GM08714 (cell line): Measurements from ENCODE around the gene BMP2.

Experiments
- H3K4me3 ChIP-seq: fragments of 200-500 bp; sonication (Bioruptor generic); 2 replicates; pipeline ENCODE4 v1.5.1; 2014; ENCODE audit warnings: mild to moderate bottlenecking, low read length, inconsistent platforms
- ZNF274 ChIP-seq: IDR thresholded peaks from 2 replicates; pipeline ENCODE4 v1.6.1; 2012; ENCODE audit warnings: mild to moderate bottlenecking, low read depth, low read length

BMP2 gene

DNA sequence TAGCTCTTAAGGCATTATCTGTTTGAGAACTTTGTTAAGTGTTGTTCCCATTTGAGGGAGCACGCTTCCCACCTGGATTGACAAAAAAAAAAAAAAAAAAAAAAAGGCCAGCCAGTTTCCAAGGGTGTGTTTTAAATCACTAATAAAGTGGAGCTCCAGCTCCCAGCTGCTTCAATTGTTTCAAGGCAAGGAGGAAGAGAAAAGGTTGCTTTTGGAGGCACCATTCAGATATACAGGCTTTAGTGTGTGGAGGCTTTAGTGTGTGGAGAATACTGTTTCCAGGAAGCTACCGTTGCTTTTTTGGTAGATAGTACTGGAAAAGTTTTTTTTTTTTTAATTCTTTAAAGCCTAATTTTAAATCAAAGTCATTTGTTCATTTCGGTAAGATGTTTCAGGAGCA is 17.3 kb downstream of the BMP2 start:
- H3K4me3 ChIP-seq: no peak overlapping the region
- TF ChIP-seq ZNF274: no peak

DNA sequence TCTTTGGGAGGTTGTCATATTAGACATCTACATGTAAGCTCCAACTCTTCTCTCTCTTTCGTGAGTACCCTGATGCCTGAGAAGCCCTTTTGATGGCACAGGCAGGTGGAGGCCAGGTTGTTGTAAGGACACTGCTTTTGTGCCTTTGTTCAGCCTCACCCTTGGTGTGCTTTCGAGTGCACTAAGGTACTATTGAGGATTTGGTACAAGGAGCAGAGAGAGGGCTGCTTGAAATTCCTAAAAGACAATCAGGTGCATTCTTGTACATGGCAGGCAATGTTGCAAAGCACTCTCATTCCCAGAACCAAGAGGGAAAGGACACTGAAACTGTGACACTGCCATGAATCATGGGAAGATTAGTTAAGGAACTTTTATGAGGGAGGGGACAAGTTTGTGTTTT is 19.1 kb downstream of the BMP2 start:
- no peak overlapping the region for H3K4me3 ChIP-seq
- no peak for TF ChIP-seq ZNF274

DNA sequence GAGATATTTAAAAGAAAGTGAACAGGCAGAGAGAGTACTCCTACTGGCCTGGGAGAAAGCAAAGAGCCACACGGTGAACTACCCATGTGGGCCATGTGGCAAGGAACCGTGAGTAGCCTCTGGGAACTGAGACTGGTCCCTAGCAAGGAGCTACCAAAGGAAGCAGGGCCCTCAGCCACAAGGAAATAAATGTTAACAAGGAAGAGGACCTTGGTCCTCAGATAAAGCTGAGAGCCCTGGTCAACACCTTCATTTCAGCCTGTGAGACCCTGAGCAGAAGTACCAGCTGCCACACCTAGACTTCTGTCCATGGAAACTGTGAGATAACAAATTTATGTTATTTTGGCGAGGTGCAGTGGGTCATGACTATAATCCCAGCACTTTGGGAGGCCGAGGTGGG is 25.3 kb downstream of the BMP2 start:
- TF ChIP-seq ZNF274: no peak
- H3K4me3 ChIP-seq: no peak overlapping the region

DNA sequence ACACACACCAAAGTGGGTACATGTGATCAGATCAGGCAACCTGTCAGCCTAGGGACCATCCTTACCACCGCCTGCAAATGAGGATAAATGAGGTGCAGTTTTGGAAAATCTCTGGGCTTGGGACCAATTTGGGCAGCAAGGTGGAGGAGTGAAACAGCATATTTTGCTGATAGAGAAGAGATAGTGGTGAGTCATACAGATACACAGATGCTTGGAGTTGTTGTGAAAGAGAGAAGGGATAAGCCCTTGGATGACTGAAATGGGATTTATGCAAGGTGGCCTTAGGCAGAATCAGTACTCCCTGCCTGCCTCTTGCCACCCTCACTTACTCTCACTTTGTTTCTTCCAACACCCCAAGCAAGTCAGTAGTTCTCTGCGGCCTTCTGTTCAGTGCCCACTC is 34.7 kb downstream of the BMP2 start:
- TF ChIP-seq ZNF274: no peak
- H3K4me3 ChIP-seq: no peak overlapping the region

DNA sequence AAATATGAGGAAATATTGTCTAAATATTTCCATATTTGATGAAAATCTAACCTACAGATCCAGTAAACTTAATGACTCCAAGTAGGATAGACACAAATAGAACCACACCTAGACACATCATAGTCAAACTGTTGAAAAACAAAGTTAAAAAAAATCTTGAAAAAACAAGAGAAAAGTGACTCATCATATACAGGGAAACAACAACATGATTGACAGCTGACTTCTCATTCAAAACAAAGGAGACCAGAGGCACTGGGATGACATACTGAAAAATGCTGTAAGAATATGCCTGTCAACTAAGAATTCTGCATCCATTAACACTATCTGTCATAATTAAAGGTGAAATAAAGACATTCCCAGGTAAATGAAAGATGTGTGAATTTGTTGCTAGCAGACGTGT is 38.8 kb downstream of the BMP2 start:
- no peak overlapping the region for H3K4me3 ChIP-seq
- no peak for TF ChIP-seq ZNF274

DNA sequence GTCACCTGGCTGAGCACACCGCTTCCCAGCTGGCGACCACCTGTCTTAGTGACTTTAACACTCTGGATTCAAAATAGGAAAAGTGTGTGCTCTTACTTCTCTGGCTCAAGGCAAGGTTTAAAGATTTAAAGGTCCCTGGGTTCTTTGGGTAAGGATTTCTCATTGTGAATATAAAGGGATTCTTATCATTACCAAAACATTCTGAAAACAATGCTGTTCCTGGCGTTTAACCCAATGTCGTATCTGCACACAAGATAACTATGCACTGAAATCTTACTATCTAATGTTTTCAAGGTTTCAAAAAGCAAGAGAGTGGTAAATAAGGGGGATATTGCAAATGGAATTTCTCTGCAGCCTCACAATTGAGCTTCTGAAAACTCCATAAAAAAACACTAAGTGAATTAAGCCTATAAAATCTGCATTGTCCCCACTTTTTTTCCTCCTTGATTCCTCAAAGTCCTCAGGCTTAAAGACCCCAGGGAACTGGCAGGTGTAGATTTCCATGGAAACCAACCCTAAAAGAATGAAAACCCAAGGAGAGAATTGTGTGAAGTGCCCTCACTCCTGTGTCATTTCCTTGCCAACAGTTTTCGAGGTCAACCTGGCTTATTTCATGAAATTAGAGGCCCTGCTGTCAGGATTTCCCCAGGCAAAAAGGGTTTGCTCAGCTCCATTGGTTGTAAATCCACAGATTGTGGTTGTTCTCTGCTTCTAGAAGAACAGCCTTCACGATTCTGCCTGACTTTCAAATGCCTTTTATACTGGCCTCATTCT is 44.0 kb downstream of the BMP2 start:
- no peak overlapping the region for H3K4me3 ChIP-seq
- TF ChIP-seq ZNF274: no peak

DNA sequence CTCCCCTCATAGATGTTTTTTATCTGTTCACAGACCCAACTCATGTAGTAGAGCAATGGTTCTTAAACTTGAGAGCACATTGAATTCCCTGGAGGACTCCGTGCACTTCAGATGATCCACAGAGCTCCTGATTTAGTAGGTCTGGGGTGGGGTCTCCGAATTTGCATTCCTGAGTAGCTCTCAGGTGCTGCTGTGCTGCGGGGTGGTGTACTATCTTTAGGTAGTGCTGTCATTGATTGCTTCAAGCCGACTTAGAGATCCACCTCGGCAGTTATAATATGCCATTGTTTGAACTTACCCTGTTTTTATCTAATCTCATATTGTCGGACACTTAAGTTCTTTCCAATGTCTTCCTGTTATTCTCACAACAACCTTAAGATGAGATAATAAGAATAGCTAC is 45.0 kb downstream of the BMP2 start:
- H3K4me3 ChIP-seq: no peak overlapping the region
- no peak for TF ChIP-seq ZNF274

DNA sequence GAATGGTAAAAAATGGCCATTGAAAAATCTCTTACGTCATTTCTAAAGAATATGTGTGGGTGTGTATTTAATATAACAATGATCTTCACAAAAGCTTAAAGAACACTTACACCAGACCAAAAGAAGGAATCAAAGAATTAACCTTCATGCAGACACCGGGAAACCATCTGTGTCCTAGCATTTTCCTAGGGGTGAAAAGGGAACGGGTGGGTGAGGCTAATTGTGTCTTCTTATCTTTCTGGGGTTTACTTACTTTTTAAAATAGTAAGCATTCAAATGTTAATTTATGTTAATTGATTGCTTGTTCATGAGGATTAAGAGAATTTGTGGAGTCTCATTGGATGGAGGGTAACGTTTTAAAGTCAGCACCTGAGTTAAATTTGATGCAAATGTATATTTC is 47.5 kb downstream of the BMP2 start:
- H3K4me3 ChIP-seq: no peak overlapping the region
- no peak for TF ChIP-seq ZNF274

DNA sequence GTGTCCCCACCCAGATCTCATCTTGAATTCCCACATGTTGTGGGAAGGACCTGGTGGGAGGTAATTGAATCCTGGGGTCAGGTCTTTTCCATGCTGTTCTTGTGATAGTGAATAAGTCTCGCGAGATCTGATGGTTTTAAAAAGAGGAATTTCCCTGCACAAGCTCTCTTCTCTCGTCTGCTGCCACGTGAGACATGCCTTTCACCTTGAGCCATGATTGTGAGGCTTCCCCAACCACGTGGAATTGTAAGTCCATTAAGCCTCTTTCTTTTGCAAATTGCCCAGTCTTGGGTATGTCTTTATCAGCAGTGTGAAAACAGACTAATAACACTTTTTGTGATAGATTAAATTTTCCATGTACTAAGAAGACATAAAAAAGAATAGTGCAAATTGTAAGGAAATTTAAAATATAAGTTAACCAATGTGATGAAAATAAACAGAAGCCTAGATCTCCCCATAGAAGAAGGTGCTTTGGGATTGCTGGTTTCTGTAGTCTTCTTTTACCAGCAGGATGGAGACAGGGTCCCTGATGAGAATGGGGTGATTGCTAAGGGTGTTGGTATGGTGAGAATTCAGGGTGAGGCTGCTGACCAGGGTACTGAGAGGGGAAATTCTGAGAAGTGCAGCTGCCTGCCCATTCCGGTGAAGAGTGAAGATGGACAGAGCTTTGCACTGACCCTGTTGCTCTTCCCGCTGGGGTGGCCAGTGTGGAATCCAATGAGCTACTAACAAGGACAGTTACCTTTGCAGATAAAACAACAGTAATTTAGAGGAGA is 50.7 kb downstream of the BMP2 start:
- H3K4me3 ChIP-seq: no peak overlapping the region
- no peak for TF ChIP-seq ZNF274

DNA sequence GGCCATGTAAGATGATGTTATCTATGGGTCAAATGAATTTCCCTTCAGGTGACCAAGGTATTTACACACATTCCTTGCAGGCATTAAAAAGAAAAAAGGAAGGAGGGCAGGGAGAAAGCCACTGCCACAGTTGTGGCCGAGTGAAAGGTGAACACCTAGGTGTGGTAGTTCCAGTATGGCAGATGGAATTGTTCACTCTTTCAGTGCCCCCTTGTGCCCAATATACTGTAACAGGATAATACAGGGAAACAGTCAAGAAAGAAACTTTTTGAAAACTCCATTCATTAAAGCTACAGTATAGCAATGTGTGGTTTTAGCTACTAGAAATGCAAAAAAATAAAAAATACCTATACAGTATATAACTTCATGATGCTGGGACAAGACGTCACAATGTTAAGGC is 52.1 kb downstream of the BMP2 start:
- no peak for TF ChIP-seq ZNF274
- H3K4me3 ChIP-seq: no peak overlapping the region

DNA sequence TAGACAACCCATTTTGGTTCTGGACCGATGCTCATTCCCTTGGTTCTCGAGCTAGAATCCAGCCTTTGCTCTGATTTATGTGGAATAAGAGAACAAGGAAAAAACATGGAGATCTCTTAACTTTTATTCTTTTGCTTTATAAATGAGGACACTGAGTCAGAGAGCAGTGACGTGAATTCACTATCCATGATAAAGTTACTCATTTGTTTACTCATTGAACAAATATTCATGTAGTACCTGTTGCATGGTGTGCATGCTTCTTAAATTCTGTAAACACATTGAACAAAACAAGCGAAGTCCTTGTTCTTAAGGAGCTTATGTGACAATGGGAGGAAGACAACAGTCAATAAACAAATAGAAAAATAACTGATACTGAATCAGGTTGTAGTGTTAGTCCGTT is 56.9 kb downstream of the BMP2 start:
- H3K4me3 ChIP-seq: no peak overlapping the region
- no peak for TF ChIP-seq ZNF274

DNA sequence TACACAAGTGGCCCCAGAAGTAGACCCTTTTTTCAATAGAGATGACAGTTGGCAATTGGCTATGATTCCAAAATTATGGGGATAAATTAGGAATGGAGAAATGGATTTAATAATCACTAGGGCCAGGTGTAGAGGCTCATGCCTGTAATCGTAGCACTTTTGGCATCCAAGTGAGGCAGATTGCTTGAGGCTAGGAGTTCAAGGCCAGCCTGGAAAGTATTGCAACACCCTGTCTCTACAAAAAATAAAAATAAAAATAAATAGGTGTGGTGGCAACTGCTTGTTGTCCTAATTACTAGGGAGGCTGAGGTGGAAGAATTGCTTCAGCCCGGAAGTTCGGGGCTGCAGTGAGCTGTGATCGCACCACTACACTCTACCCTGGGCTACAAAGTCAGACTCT is 60.0 kb downstream of the BMP2 start:
- no peak overlapping the region for H3K4me3 ChIP-seq
- TF ChIP-seq ZNF274: no peak

DNA sequence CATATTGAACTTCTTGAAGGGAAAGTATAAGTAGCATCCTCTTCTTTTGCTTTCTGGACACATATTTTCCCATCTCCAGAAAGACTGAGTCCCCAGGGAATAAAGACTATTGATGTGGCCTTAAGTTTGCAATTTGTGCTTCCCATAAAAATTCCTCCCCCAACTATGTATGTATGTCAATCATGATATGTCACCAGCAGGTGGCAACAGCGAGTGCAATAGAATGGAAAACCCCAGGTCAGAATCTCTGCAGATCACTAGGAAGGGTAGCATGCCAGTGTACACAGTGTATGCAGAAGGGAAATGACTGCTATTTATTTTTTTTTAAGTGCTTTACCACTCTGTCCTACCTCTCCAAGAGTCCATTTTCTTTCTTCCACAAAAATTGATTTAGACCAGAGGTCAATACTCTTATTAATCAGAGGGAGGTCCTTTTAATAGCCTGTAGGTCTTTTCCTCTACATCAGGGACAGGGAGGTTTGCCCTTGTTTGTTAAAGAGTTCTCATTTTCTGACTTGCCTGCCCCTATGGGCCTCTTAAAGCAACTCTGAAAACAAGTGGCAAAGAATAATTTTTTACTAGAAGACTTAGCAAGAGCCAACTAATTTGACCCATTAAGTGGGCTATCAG is 61.4 kb downstream of the BMP2 start:
- no peak overlapping the region for H3K4me3 ChIP-seq
- no peak for TF ChIP-seq ZNF274

DNA sequence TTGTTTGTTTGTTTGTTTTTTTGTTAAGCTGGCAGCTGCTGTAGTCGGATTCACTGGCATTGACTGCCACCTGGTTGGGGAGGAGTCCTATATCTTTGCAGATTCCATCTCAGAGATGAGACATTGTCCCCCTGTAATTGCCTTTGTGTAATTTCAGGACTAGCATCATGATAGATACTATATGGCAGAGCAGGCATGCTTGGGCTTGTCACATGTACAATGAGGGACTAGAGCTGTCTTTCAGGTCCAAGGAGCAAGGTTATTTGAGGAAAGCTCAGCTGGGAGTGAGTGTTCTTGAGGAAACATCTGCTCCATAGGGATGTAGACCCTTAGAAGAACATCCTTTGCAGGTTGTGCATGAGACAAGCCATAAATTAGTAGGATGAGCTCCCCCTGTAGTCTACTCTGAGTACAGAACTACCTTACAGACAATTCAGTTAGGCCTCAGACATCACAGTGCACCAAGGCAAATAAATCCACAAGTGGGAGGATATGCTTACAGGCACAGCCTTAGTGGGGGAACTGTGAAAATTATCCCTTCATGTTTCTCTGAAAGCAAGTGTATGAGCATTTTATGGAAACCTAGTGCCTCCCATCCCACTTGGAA is 62.1 kb downstream of the BMP2 start:
- H3K4me3 ChIP-seq: no peak overlapping the region
- TF ChIP-seq ZNF274: no peak
